HG03159 (cell line): ENCODE measurements around the gene TECR.
"Not testable (repeated sequence)": the region's sequence is repeated elsewhere in the genome, so short reads cannot be mapped to it uniquely, and the experiment has no call there.

Source experiments
- ATAC-seq: cut with Tn5 transposase; IDR thresholded peaks from one replicate; pipeline ENCODE4 v1.9.1; 2021; ENCODE audit warnings: mild to moderate bottlenecking, moderate library complexity; ENCODE audit not compliant: unreplicated experiment

Gene TECR

DNA sequence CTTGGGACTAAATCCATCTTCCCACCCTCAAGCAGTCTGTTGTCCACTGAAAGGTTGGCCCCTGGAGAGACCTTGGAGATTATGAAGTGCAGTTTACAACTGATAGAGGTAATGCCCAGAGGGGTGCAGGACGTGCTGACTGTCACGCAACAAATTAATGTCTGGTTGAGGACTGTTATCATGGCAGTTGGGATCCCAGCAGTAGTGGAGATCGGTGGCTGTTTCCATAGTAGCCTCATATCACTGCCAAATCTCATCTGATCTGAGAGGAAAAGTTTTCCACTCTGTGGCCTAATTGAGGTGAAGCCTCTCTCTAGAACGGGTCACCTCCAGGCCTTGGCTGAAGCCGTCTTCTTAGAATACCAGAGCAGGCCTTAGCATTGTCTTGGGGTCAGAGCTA lies 4.1 kb downstream of the TECR start:
- no peak for ATAC-seq

DNA sequence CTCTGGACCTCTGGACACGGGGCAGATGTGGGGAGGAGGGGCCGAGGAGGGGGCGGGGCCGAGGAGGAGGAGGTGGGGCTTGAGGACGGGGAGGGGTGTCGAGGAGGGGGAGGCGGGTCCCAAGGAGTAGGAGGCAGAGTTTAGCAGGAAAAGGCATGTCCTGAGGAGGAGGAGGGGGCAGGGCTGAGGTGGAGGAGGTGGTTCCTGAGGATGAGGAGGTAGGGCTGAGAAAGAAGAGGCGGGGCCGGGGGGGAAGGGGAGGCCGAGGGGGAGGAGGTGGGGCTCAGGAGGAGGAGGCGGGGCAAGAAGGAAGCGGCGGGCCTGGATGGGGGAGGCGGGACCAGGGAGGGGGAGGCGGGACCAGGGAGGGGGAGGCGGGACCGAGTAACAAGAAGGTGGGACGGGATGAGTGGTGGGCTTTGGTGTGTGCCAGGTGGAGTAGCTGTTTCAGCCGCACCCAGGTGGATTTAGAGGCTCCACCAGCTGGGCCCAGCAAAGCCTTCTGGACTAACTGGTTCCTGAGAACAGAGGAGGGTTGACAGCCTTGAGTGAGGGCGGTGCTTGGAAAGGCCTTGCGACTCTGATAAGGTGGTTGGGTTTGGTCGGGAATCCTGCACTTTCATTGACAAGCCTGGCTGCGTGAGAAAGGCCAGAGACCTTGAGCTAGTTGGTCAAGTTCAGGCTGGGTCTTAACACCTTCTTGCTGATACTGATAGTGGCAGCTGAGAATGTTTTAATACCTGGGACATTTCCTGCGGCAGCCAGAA lies 7.7 kb downstream of the TECR start:
- no peak for ATAC-seq

DNA sequence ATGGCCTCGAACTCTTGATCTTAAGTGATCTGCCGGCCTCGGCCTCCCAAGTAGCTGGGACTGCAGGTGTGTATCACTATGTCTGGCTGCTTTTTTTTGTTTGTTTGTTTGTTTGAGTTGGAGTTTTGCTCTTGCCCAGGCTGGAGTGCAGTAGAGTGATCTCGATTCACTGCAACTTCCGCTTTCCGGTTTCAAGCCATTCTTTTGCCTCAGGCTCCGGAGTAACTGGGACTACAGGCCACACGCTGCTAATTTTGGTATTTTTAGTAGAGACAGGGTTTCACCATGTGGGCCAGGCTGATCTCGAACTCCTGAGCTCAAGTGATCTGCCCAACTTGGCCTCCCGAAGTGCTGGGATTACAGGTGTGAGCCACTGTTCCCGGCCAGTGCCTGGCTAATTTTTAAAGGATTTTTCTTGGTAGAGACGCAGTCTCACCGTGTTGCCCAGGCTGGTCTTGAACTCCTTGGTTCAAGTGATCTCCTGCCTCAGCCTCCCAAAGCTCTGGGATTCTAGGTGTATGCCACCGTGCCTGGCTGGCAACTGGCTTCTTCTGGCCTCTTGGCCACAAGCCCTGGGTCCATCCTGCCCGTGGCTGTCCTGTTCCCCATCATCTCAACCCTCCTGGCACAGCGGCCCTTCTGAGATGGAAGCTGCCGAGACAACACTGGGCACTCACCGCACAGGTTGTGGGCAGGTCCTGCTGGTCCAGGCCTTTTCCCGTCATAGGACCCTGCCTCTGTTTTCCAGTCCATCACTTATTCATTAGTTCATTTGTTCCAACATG lies 11.5 kb downstream of the TECR start:
- ATAC-seq, result no peak

DNA sequence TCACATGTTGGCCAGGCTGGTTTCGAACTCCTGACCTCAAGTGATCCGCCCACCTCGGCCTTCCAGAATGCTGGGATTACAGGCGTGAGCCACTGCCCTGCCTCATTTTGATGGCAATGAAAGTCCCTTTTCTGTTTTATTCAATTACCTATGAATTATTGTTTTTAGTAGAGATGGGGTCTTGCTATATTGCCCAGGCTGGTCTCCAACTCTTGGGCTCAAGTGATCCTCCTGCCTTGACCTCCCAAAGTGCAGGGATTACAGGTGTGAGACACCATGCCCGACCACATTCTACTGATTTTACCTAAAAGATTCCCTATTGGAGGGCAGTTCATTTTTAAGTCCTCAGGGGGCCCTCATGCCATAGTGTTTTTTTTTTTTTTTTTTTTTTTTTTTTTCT lies 12.6 kb downstream of the TECR start:
- not testable (repeated sequence) for ATAC-seq

DNA sequence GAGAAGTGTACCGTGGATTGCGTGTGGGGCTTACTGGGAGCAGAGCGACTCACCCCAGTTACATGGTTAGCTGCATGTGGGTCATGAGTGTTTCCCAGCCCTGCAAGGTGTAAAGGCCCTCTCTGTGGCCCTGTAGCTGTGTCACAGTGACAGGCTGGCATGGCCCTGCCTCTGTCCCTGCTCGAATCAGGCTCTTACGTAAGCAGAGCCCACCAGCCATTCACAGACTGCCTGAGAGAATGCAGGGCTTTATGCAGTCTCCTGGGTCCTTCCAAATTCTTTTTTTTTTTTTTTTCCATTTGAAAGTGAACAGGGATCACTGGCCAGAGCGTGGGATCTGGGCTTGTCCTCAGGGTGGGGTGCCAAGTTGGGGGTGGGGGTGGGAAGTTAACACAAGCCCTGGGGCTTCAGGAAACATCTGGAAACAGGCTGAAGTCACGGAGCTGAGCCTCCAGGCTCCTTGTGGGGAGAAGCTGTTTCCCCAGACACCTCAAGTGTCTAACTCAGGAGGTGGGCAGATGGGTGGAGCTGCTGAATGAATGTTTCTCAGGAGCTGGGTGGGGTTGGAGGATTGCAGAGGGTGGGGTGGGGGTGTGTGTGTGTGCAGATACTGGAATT lies 13.4 kb downstream of the TECR start:
- no peak for ATAC-seq

DNA sequence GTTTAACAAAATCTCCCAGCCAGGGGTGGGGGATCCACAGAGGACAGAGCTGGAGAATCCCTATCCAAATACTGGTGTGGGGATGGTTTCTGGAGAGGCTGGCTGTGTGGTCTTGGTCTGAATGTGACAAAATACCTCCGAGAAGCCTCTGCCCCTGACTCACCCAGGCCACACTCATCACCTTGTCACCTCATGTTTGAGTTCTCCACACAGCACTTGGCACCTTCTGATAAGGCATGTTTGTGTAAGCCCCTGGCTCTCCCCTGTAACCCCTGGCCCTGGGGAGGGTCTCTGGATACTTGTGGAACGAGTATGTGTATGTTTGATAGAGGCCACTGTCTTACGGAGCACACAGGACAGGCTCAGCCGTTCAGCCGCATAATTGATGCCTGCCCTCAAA lies 14.7 kb downstream of the TECR start:
- ATAC-seq, result no peak

DNA sequence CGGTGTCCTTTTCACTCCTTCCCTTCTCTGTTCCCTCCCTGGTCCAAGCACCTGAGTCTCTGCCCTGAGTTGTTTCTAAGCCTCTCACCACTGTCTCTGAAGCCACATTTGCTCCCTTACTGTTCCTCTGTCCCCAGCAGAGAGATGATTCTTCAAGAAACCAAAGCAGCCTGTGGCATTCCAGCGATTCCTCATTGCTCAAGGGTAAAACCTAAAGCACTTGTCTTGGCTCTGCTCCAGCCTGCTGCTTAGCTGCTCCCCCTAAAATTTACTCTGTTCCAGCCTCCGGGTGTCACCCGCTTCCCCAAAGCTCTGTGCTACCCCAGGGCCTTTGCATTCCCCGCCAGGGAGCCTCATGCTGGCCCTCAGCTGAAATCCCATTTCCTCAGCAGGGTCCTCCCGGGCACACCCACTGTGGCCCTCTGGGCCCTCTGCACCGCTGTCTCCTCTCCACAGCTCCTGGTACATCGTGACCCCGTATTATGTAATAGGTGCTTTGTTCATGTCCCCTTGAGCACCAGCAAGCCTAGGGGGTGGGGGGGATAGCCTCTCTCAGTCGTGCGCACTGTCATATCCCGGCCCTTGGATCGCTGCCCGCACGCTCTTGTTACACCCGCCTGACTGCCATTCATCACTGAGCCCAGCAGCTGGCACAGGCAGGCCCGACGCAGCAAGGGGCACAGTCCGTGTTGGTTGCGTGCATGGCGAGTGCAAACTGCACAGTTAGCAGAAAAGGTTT lies 15.8 kb downstream of the TECR start:
- no peak for ATAC-seq

DNA sequence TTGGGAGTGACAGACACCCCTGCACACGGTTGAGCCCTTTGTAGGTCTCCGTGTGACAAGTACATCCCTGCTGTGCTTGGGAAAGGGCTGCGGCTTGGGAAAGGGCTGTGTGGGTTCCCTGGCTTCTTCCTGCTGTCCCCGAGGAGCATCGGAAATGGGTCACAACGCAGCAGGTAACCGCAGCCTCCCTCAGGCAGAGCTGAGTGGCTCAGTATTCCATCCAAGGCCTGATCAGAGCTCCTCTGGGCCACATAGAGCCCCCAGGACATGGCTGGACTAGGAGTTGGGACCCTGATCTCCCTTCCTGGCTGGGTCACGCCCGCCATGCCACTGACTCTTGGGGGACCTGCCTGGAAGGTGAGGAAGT lies 16.3 kb downstream of the TECR start:
- ATAC-seq, result no peak

DNA sequence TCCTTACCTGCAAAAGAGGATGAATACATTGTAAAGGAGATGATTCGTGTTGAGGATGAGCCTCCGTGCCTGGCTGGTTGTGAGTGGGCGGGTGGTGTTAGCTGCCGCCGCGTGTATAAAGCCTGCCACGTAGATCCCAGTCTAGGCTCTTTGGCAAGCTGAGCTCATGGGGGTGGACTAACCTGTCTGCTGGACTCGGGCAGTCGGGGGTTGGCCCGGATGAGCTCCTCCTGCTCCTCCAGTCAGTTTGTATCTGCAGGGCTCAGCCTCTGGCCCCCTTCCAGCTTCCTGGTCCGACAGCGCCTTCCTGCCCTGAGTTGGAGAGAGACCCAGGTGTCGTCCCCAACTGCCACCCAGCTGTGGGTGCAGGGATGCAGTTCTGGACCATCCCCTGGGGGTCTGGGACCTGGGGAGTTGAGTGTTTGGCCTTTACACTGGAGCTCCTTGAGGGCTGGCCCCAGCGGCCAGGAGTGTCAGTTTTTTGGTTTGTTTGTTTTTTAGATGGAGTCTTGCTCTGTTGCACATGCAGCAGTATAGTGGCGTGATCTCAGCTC lies 20.9 kb downstream of the TECR start:
- ATAC-seq, result no peak

DNA sequence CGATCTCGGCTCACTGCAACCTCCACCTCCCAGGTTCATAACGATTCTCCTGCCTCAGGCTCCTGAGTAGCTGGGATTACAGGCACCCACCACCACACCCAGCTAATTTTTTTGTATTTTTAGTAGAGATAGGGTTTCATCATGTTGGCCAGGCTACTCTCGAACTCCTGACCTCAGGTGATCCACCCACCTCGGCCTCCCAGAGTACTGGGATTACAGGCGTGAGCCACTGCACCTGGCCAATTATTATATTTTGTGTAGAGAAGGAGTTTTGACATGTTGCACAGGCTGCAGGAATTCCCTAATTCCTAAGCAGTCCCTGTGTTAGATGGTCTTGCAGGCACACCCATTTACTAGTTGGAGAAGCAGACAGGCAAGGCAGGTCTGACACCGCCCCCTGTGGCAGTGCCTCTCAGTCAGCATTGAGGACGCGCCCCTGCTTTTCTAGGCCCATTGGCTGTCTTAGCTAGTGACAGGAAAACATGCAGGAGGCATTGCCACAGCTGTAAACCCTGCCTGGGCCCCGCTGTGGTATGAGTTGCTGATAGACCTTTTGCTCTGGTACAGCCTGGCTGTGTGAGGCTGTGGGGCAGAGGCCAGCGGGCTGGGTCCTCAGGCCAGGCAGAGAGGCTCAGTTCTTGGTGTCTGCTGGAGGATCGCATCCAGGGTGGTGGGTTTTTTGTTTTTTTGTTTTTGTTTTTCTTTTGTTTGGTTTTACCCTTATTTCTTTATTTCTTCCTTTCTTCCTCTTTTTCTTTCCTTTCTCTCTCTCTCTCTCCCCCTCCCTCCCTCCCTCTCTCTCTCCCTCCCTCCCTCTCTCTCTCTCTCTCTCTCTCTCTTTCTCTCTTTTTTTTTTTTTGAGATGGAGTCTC lies 22.0 kb downstream of the TECR start:
- ATAC-seq, result not testable (repeated sequence)

DNA sequence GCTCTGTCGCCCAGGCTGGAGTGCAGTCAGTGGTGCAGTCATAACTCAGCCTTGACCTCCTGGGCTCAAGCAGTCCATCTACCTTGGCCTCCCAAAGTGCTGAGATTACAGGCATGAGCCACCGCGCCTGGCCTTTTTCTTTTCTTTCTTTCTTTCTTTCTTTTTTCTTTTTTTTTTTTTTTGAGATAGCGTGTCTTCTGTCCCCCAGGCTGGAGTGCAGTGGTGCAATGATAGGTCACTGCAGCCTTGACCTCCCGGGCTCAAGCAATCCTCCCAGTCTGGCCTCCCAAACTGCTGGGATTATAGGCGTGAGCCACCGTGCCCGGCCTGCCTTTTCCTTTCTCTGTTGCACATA lies 22.6 kb downstream of the TECR start:
- not testable (repeated sequence) for ATAC-seq

DNA sequence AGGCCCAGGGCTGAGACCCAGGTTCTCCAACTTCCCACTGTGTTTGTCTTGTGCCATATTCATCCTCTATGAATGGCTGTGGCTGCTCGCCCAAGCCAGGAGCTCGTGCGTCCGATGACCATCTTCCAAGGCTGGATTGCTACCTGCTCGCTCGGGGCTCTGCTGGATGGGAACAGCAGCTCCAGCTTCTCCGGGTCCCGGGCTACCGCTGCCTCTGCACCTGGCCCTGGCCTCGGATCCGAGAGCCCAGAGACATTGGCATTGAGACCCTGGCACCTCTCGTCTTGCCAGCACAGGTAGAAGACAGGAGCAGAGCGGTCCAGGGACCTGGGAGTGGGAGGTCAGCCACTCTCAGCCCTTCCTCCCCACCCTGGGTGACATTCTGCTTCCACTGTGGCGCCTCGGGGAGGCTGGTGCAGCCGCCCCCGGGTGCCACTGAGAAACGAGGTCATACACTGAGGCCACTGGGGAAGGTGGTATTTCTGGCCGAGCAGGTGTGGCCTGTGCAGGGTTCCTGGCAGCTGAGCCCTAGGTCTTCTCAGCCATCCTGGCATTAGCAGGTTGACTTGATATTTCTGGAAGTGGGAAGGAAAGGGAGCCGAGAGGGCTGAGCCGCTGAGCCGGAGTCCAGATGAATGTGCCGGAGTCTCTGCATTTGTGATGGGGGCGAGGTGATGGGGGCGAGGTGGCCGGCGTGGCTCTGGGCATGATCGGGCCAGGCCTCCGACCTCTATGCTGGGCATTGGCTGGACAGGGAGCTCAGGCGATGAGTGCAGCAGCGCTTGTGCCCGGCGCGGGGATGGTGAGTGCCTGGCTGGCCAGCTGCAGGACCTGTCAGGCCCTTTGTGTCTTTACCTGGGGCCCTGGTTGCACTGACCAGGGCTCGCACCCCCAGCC lies 23.9 kb downstream of the TECR start:
- no peak for ATAC-seq

DNA sequence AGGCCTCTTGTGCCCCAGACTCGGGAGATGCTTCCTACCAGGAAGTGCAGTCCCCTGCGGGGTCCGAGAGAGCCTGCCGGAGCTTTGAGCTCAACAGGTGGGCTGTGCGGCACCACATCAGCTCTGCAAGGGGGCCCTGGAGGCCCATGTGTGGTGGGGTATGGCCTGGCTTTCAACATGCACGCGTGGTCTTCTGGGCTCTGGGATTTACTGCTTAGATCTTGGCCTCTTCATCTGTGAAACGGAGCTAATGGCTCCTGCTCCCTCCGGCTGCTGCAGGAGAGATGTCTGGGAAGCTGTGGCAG lies 24.5 kb downstream of the TECR start:
- ATAC-seq, result no peak

DNA sequence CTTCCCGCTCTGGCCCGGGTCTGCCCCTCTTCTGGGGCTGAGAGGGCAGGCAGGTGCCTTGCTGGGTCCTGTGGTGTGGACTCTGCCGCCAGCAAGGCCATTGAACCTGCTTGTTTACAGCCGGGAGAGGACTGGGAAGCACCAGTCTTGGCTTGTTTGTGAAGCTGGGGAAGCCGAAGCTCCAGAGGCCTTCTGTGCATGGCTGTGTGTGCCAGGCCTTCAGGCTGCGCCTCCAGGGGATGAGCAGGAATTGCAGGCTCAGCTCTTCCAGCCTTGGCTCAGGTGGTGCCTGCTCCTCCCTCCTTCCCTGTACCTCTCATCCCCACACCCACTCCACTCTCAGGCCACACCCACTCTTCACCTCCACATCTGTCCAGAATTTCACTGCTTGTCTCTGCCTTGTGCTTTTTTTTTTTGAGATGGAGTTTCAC lies 25.0 kb downstream of the TECR start:
- ATAC-seq, result no peak

DNA sequence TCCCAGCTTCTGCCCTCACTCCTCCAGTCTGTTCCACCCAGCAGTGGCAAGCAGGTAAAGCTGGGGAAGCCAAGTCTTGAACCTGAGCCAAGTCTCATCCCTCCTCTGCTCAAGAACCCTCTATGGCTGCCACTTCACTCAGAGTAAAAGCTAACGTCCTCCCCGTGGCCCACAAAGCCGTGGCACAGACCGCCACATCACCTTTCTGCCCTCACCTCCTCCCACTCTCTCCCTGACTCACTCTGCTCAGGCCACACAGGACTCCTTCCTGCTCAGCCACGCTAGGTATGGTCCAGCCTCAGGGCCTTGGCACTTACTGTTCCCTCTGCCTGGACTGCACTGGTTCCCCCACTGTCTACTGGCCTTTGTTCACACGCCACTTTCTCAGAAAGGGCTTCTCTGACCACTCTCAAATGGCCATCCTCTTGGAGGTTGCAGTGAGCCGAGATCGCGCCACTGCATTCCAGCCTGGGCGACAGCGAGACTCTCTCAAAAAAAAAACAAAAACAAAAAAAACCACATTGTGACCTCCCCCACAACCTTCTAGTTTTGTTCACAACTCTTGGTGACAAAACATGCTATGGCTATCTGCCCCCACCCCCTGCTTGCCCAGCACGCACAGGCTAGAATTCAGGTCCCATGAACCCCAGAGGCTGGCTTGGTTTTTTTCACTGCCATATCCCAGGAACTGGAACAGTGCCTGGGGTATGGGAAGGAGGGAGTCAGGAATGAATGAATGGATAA lies 26.7 kb downstream of the TECR start:
- no peak for ATAC-seq

DNA sequence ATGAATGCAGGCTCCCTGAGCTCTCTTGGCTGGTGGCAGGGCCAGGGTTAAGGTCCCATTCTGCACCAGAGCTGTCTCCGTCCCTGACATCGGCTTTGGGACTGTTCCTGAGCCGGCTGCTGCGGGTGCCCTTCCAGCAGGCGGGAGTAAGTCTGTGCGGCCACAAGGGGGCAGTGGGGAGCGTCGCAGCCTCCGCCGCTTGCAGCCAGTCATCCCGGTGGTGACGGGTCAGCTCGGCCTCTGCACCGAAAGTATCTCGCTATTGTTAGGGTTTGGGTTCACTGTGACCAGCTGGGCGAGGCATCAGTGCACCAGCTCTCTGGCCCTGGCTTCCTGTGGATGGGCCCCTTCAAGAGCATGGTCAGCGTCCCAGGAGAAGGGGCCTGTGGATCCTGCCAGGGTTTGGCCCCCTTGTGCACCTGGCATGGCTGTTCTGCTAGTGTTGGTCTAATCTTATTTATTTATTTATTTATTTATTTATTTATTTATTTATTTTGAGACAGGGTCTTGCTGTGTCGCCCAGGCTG lies 27.3 kb downstream of the TECR start:
- peak; percentile 56 for ATAC-seq

DNA sequence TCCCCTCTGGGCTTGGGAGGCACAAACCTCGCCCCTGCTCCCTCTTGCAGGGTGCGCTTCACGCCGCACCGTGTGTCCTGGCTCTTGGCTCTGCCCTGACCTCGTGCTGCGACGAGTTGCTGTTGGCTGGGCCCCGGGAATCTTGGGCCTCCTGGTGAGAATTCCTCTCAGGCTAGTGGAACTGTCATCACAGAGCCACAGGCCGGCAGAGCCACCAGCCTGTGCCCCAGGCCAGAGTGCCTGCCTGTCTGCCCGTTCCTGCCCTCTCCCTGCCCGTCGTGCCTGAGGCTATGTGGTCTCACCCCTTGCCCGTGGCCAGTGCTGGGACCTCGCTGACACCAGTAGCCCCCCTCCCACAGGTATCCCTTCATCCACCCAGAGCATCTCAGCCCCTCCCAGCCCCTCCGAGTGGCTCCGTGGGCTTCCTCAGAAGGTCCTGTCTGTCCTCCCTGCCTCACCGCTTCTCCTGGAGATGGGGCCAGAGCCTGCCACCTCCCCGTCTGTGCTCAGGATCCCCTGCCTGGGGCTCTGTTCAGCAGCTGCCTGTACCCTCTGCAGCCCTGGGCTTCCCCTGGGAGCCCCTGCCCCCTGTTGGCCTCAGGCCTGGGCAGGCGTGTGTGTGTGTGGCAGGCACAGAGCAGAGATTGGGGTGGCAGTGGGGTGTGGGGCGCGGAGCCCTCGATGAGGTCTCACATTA lies 29.1 kb downstream of the TECR start:
- ATAC-seq, result no peak
